Liver (tissue), 9 donors: ENCODE measurements around the gene MB21D2. TPM values are rescaled to one million over a fixed set of nuclear protein-coding genes. Genes with fewer than 3 reads are reported as not detected.

Source experiments
- DNase-seq: peaks from one replicate; pipeline ENCODE4 v3.0.0-alpha.2; 2017; ENCODE audit warnings: low spot score
- H3K27ac ChIP-seq, 2 donors: one replicate each; pipeline ENCODE4 v1.7.0; 2013; ENCODE audit warnings: inconsistent platforms in 2 of 2, low read length in 2 of 2, control low read depth in 1 of 2, low read depth in 1 of 2, mild to moderate bottlenecking in 1 of 2
- H3K27me3 ChIP-seq, 4 donors: one replicate each; pipeline versions ENCODE4 v1.6.1 to v1.7.0; 2013; ENCODE audit warnings: low read length in 3 of 4, inconsistent platforms in 1 of 4, mild to moderate bottlenecking in 1 of 4, moderate library complexity in 1 of 4; ENCODE audit not compliant: control insufficient read depth in 4 of 4, insufficient read depth in 4 of 4
- H3K36me3 ChIP-seq, 4 donors: one replicate each; pipeline versions ENCODE4 v1.6.1 to v1.7.0; 2013; ENCODE audit warnings: low read length in 3 of 4, mild to moderate bottlenecking in 3 of 4, low read depth in 1 of 4, moderate library complexity in 1 of 4; ENCODE audit not compliant: control insufficient read depth in 4 of 4, insufficient read depth in 3 of 4
- H3K4me1 ChIP-seq, 4 donors: one replicate each; pipeline versions ENCODE4 v1.6.1 to v1.7.0; 2013; ENCODE audit warnings: low read length in 3 of 4, mild to moderate bottlenecking in 3 of 4, moderate library complexity in 1 of 4; ENCODE audit not compliant: control insufficient read depth in 4 of 4, insufficient read depth in 4 of 4
- H3K4me3 ChIP-seq, 3 donors: one replicate each; pipeline versions ENCODE4 v1.6.1 to v1.7.0; 2013; ENCODE audit warnings: low read length in 3 of 3, control low read depth in 1 of 3, low read depth in 1 of 3, mild to moderate bottlenecking in 1 of 3
- H3K9ac ChIP-seq, 2 donors: one replicate each; pipeline ENCODE4 v1.7.0; 2013; ENCODE audit warnings: low read length in 2 of 2, mild to moderate bottlenecking in 2 of 2, moderate library complexity in 2 of 2, control low read depth in 1 of 2, low read depth in 1 of 2
- H3K9me3 ChIP-seq, 4 donors: one replicate each; pipeline versions ENCODE4 v1.6.1 to v1.7.0; 2013; ENCODE audit warnings: low read length in 3 of 4; ENCODE audit not compliant: control insufficient read depth in 4 of 4
- ATF3 ChIP-seq: IDR thresholded peaks from 2 replicates; pipeline ENCODE4 v1.6.1; 2016; ENCODE audit warnings: antibody characterized with exemption
- EGR1 ChIP-seq, 2 donors: IDR thresholded peaks; 2 replicates each; pipeline ENCODE4 v1.6.1; 2016 to 2018; ENCODE audit warnings: antibody characterized with exemption in 2 of 2, low read depth in 2 of 2
- FOXA1 ChIP-seq: IDR thresholded peaks from 2 replicates; pipeline ENCODE4 v1.6.1; 2016; ENCODE audit warnings: antibody characterized with exemption
- FOXA2 ChIP-seq: IDR thresholded peaks from 2 replicates; pipeline ENCODE4 v1.6.1; 2016; ENCODE audit warnings: antibody characterized with exemption
- GABPA ChIP-seq, 2 donors: IDR thresholded peaks in 1 of 2; conservative IDR thresholded peaks in 1 of 2; 2 replicates each; pipeline ENCODE4 v1.6.1; 2016; ENCODE audit warnings: antibody characterized with exemption in 2 of 2, mild to moderate bottlenecking in 1 of 2, moderate library complexity in 1 of 2
- HNF4A ChIP-seq, 2 donors: conservative IDR thresholded peaks; 2 replicates each; pipeline ENCODE4 v1.6.1; 2016; ENCODE audit warnings: antibody characterized with exemption in 2 of 2, mild to moderate bottlenecking in 2 of 2
- HNF4G ChIP-seq: IDR thresholded peaks from 2 replicates; pipeline ENCODE4 v1.6.1; 2016; ENCODE audit warnings: antibody characterized with exemption
- JUND ChIP-seq, 2 donors: IDR thresholded peaks; 2 replicates each; pipeline ENCODE4 v1.6.1; 2016; ENCODE audit warnings: antibody characterized with exemption in 2 of 2
- MAX ChIP-seq: IDR thresholded peaks from 2 replicates; pipeline ENCODE4 v1.6.1; 2016; ENCODE audit warnings: antibody characterized with exemption
- NR2F2 ChIP-seq: IDR thresholded peaks from 2 replicates; pipeline ENCODE4 v1.6.1; 2016; ENCODE audit warnings: antibody characterized with exemption
- RAD21 ChIP-seq, 2 donors: IDR thresholded peaks; 2 replicates each; pipeline ENCODE4 v1.6.1; 2016; ENCODE audit warnings: antibody characterized with exemption in 2 of 2, mild to moderate bottlenecking in 2 of 2
- RXRA ChIP-seq, 2 donors: IDR thresholded peaks; 2 replicates each; pipeline ENCODE4 v1.6.1; 2017 to 2018; ENCODE audit warnings: antibody characterized with exemption in 2 of 2, mild to moderate bottlenecking in 1 of 2
- SP1 ChIP-seq: IDR thresholded peaks from 2 replicates; pipeline ENCODE4 v1.6.1; 2018; ENCODE audit warnings: antibody characterized with exemption, mild to moderate bottlenecking
- ZBTB33 ChIP-seq: IDR thresholded peaks from 2 replicates; pipeline ENCODE4 v1.6.1; 2016; ENCODE audit warnings: antibody characterized with exemption
- WGBS: extraction: QIAGEN DNeasy Blood & Tissue Kit; methylation state at CpG from one replicate; pipeline ENCODE4 v1.1.7; 2013; 5-methylcytosine and 5-hydroxymethylcytosine counted together
- polyA plus RNA-seq, 2 donors: library from polyadenylated mRNA; stranded (reverse) in 1 of 2; unstranded in 1 of 2; fragments of 200-250 nt in 1 of 2; fragments of >200 nt in 1 of 2; fragmentation: Nextera tagmentation in 1 of 2; extraction: Ambion mirVana in 1 of 2; gene quantifications; one replicate each; pipeline versions ENCODE4 v1.2.1 to v1.2.3, GENCODE V29; 2013 to 2015
- total RNA-seq, 2 donors: library from RNA; depleted of rRNA; stranded (reverse); fragments of >200 nt; gene quantifications; one replicate each; pipeline ENCODE4 v1.2.3, GENCODE V29; 2014
- donor health status: healthy.
- donor health status: healthy.
- donor health status: healthy.
- donor health status: healthy.
- donor health status: healthy.

MB21D2 gene
- total and polyA plus RNA-seq, 4 donors, result 0.13 to 1.9 (median 0.46) TPM

- H3K9me3 ChIP-seq, result no peaks in the 10 kb centered on the region
- H3K27ac ChIP-seq, result no peak overlapping the region
- 73% methylated on average over 7 of the region's 7 CpGs for WGBS
- no peak for TF ChIP-seq HNF4G
- TF ChIP-seq FOXA2, result no peak
- peak; percentile 13 for TF ChIP-seq ATF3
- TF ChIP-seq RAD21 (IDR thresholded peaks at IDR 0.05), result no peak
- no peak for TF ChIP-seq ZBTB33
- TF ChIP-seq JUND (IDR thresholded peaks at IDR 0.05), result no peak
- no peak overlapping the region for H3K9ac ChIP-seq
- no peak overlapping the region for H3K4me3 ChIP-seq
- H3K4me1 ChIP-seq, result no peaks in the 10 kb centered on the region
- H3K27me3 ChIP-seq, result peaks cover 0 to 2% (median 0%) of the 10 kb centered on the region in 4 donors
- no peak for DNase-seq
- no peaks in the 10 kb centered on the region for H3K36me3 ChIP-seq
Observed at GRCh38 chr3:192835818-192836815, 81.5 kb downstream of the MB21D2 start.

- DNase-seq, result no peak
- no peak overlapping the region for H3K4me3 ChIP-seq
- WGBS, result 86% methylated on average over 3 of the region's 3 CpGs
- no peak overlapping the region for H3K27ac ChIP-seq
- H3K9ac ChIP-seq, result no peak overlapping the region
- no peaks in the 10 kb centered on the region for H3K4me1 ChIP-seq
- no peaks in the 10 kb centered on the region for H3K36me3 ChIP-seq
- H3K27me3 ChIP-seq, result no peaks in the 10 kb centered on the region
- H3K9me3 ChIP-seq, result no peaks in the 10 kb centered on the region
- TF ChIP-seq ATF3 (no peak), FOXA2 (no peak), SP1 (no peak), FOXA1 (no peak), HNF4A (conservative IDR thresholded peaks at IDR 0.05) (no peak), RXRA (IDR thresholded peaks at IDR 0.05) (no peak), GABPA (IDR thresholded peaks at IDR 0.05 in 1 of 2, conservative IDR thresholded peaks at IDR 0.05 in 1 of 2) (no peak), EGR1 (IDR thresholded peaks at IDR 0.05; ENCODE audit: low read depth in 2 of 2) (no peak), MAX (no peak), HNF4G (no peak), NR2F2 (no peak)
Observed at GRCh38 chr3:192834428-192834827, 83.2 kb downstream of the MB21D2 start.
